T-cell (primary cell): ENCODE measurements around the gene MAX. TPM values are rescaled to one million over a fixed set of nuclear protein-coding genes. Genes with fewer than 3 reads are reported as not detected.
A peak's percentile ranks its signal among the peaks of the same experiment; 100 is the strongest.

Experiments
- ATAC-seq, 4 experiments: fragments of 200-7000 bp in 3 of 4; fragments of 150-1000 bp in 1 of 4; cut with Tn5 transposase; replicated peaks in 1 of 4; 1 replicate in 3 of 4; 2 replicates in 1 of 4; pipeline ENCODE4 v1.10.0; 2021; ENCODE audit warnings: moderate library complexity in 3 of 4, mild to moderate bottlenecking in 2 of 4, moderate number of reproducible peaks in 1 of 4
- CTCF ChIA-PET, 2 donors: fragments of 300-600 bp; sonication (Branson Sonifier 250); formaldehyde crosslinking; loops; one replicate each; lab custom pipeline; 2022; ENCODE audit warnings: antibody characterized with exemption in 2 of 2; lab: Charles Lee
- POLR2A ChIA-PET, 2 donors: fragments of 300-600 bp; sonication (Branson Sonifier 250); formaldehyde crosslinking; loops; one replicate each; lab custom pipeline; 2022; ENCODE audit warnings: antibody characterized with exemption in 2 of 2; lab: Charles Lee
- DNase-seq, 35 experiments: peaks; one replicate each; pipeline versions ENCODE4 v3.0.0 to v3.0.0-alpha.2; 2013 to 2023
- H3K27ac ChIP-seq: one replicate; pipeline ENCODE4 v1.5.1; 2013; ENCODE audit warnings: low read length
- H3K27me3 ChIP-seq, 2 experiments: replicated peaks in 1 of 2; 1 replicate in 1 of 2; 2 replicates in 1 of 2; pipeline versions ENCODE4 v1.6.1 to v1.7.0; 2013; ENCODE audit warnings: low read length in 1 of 2, mixed read lengths in 1 of 2; ENCODE audit not compliant: control insufficient read depth in 2 of 2, insufficient read depth in 2 of 2; ENCODE audit errors: extremely low read depth in 1 of 2
- H3K36me3 ChIP-seq, 2 donors: 1 replicate in 1 of 2; 2 replicates in 1 of 2; pipeline versions ENCODE4 v1.6.1 to v1.7.0; 2013; ENCODE audit warnings: low read length in 1 of 2; ENCODE audit not compliant: control insufficient read depth in 2 of 2, insufficient read depth in 1 of 2; ENCODE audit errors: extremely low read depth in 1 of 2
- H3K4me1 ChIP-seq, 2 experiments: 1 replicate in 1 of 2; 2 replicates in 1 of 2; pipeline versions ENCODE4 v1.6.1 to v1.7.0; 2013; ENCODE audit warnings: low read length in 2 of 2, mixed read lengths in 1 of 2; ENCODE audit not compliant: insufficient read depth in 2 of 2, control insufficient read depth in 1 of 2; ENCODE audit errors: extremely low read depth in 1 of 2
- H3K4me3 ChIP-seq, 2 donors: 1 replicate in 1 of 2; 2 replicates in 1 of 2; pipeline versions ENCODE4 v1.5.1 to v1.7.0; 2013; ENCODE audit warnings: mild to moderate bottlenecking in 2 of 2, low read length in 1 of 2, moderate library complexity in 1 of 2; ENCODE audit not compliant: control insufficient read depth in 1 of 2; ENCODE audit errors: extremely low read depth in 1 of 2
- H3K9me3 ChIP-seq: 2 replicates; pipeline ENCODE4 v1.7.0; 2013
- H3K27ac Mint-ChIP-seq, 2 donors: one replicate each; pipeline ENCODE4 v1.8.0; 2020 to 2021; ENCODE audit warnings: mild to moderate bottlenecking in 2 of 2, mixed read lengths in 2 of 2
- H3K27me3 Mint-ChIP-seq, 2 donors: one replicate each; pipeline ENCODE4 v1.8.0; 2021 to 2022; ENCODE audit warnings: mixed read lengths in 2 of 2
- H3K36me3 Mint-ChIP-seq: one replicate; pipeline ENCODE4 v1.8.0; 2021; ENCODE audit warnings: mixed read lengths
- H3K4me1 Mint-ChIP-seq, 3 donors: one replicate each; pipeline ENCODE4 v1.8.0; 2020 to 2022; ENCODE audit warnings: mixed read lengths in 3 of 3, mild to moderate bottlenecking in 1 of 3
- H3K4me3 Mint-ChIP-seq, 3 donors: one replicate each; pipeline ENCODE4 v1.8.0; 2020 to 2022; ENCODE audit warnings: mild to moderate bottlenecking in 3 of 3, mixed read lengths in 3 of 3, moderate library complexity in 3 of 3
- H3K9me3 Mint-ChIP-seq, 3 donors: one replicate each; pipeline ENCODE4 v1.8.0; 2020 to 2022; ENCODE audit warnings: mixed read lengths in 3 of 3
- WGBS: methylation state at CpG from one replicate; pipeline ENCODE4 v1.1.5; 2013; ENCODE audit warnings: missing lambda C conversion rate; ENCODE audit not compliant: insufficient coverage; 5-methylcytosine and 5-hydroxymethylcytosine counted together
- total RNA-seq, 35 experiments: library from RNA in 6 of 35; stranded (reverse) in 6 of 35; fragments of 120-200 nt in 1 of 35; gene quantifications; one replicate each; pipeline versions ENCODE4 v1.2.1 to v1.2.4 and lab custom pipeline; 2013 to 2026

Gene MAX
- total RNA-seq, 5 donors from 2014 or later (not counting 1 experiment from before 2014, with no cell fraction given), result 174 to 216 (median 207) TPM

DNA sequence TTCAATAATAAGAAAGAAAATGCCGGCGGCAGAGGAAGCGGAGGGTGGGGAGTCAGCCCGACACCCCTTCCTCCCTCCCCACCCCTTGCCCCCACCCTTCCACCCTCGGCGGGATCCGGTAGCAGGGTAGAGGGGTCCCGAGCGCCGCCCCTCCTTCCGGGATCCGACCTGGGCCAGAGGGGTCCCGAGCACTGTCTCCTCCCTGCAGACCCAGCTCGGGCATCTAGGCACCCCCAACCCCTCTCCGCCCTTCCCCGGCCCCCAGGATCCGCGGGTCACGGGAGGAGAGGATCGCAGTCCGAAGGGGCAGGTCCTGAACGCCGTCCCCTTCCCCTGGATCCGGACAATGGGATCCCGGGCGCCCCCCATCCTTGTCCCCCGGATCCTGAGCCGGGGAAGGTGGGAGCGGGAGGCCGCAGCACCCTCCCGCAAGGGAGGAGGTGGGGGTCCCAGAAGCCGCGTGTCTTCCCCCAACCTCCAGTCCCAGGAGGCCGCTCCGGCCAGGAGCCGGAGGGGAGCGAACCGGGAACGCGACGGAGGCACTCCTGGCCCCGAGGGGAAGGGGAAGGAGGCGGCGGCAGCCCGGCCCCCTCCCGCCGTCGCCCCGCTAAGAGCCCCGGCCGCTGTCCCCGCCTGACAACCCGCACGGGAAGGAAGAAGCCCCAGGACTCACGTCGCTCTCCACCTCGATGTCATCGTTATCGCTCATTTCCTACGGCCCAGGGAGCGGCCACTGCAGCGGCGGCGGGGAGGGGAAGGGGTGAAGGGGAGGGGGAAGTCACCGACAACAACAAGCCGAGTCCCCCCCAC, 481 bp downstream of the MAX start:
- 0% methylated on average over 25 of the region's 66 CpGs for WGBS
- Histone ChIP-seq H3K4me1 (peaks cover 18 to 38% of the 10 kb centered on the region in 2 experiments), H3K36me3 (peaks cover 0 to 10% of the 10 kb centered on the region in 2 donors), H3K27me3 (no peaks in the 10 kb centered on the region), H3K27ac (peak overlapping the region; percentile 97), H3K9me3 (no peaks in the 10 kb centered on the region), H3K4me3 (peak overlapping the region; percentile 78 to 95)
- DNase-seq (peak in 34 of 35 experiments; percentile 15 to 64 (median 45)), ATAC-seq (peak in 3 of 4 experiments; percentile 16 to 22 (median 20))
- Mint-ChIP-seq H3K4me3 (peak overlapping the region; percentile 85 to 98 (median 89)), H3K9me3 (no peaks in the 10 kb centered on the region), H3K36me3 (peaks cover 11% of the 10 kb centered on the region), H3K4me1 (peaks cover 45 to 48% (median 46%) of the 10 kb centered on the region in 3 donors), H3K27ac (peak overlapping the region; percentile 94 to 96), H3K27me3 (no peaks in the 10 kb centered on the region)
- ChIA-PET CTCF (interaction anchor here (0.6 to 1.6 kb wide), 7 partner anchors 28 to 497 kb away, joined by 3 to 7 read pairs (median 4); partner anchors contain the start of gene CHURC1 (in 1 of the 2)), POLR2A (interaction anchor here in 1 of 2 donors (0.5 to 0.6 kb wide), 3 partner anchors 13 to 1461 kb away, joined by 3 to 10 read pairs (median 6); no protein-coding TSS in a partner anchor)

- Histone ChIP-seq H3K27me3 (no peaks in the 10 kb centered on the region), H3K4me1 (peaks cover 25 to 46% of the 10 kb centered on the region in 2 experiments), H3K36me3 (peaks cover 0 to 18% of the 10 kb centered on the region in 2 donors), H3K27ac (peak overlapping the region; percentile 97), H3K9me3 (no peaks in the 10 kb centered on the region), H3K4me3 (peak overlapping the region; percentile 46 to 95)
- peak overlapping the region; percentile 93 to 96 for H3K27ac Mint-ChIP-seq
- CTCF ChIA-PET, result no interaction called here
- H3K4me3 Mint-ChIP-seq, result peak overlapping the region; percentile 85 to 98 (median 89)
- ATAC-seq (no peak), DNase-seq (peak in 2 of 35 experiments; percentile 5 to 55)
- H3K9me3 Mint-ChIP-seq, result no peaks in the 10 kb centered on the region
- 0% methylated on average over 1 of the region's 6 CpGs for WGBS
- H3K36me3 Mint-ChIP-seq, result peaks cover 19% of the 10 kb centered on the region
- no peaks in the 10 kb centered on the region for H3K27me3 Mint-ChIP-seq
- POLR2A ChIA-PET, result interaction anchor here in 1 of 2 donors (0.6 kb wide), 1 partner anchor 12 kb away, joined by 3 read pairs; no protein-coding TSS in a partner anchor
- H3K4me1 Mint-ChIP-seq, result peaks cover 53 to 56% (median 54%) of the 10 kb centered on the region in 3 donors
Measured at GRCh38 chr14:65100922-65101541, 1.3 kb downstream of the MAX start.

GRCh38 chr14:65098586-65098985, 3.7 kb downstream of the MAX start:
- Histone ChIP-seq H3K4me3 (peak overlapping the region in 1 of 2 donors; percentile 6), H3K4me1 (peaks cover 41 to 54% of the 10 kb centered on the region in 2 experiments), H3K36me3 (peaks cover 0 to 39% of the 10 kb centered on the region in 2 donors), H3K27me3 (no peaks in the 10 kb centered on the region), H3K9me3 (no peaks in the 10 kb centered on the region), H3K27ac (peak overlapping the region; percentile 32)
- DNase-seq (peak in 1 of 35 experiments; percentile 68), ATAC-seq (no peak)
- H3K36me3 Mint-ChIP-seq, result peaks cover 41% of the 10 kb centered on the region
- CTCF ChIA-PET, result interaction anchor here in 1 of 2 donors (1.4 kb wide), 1 partner anchor 9 kb away, joined by 4 read pairs; no protein-coding TSS in a partner anchor
- POLR2A ChIA-PET, result interaction anchor here in 1 of 2 donors (1.0 kb wide), 2 partner anchors 9 to 19 kb away, joined by 3 read pairs; no protein-coding TSS in a partner anchor
- H3K9me3 Mint-ChIP-seq, result no peaks in the 10 kb centered on the region
- no peaks in the 10 kb centered on the region for H3K27me3 Mint-ChIP-seq
- peaks cover 77 to 79% (median 77%) of the 10 kb centered on the region in 3 donors for H3K4me1 Mint-ChIP-seq
- peak overlapping the region; percentile 90 to 93 for H3K27ac Mint-ChIP-seq
- peak overlapping the region; percentile 72 to 85 (median 78) for H3K4me3 Mint-ChIP-seq
- no CpG with 5 or more reads among the region's 2 CpGs for WGBS

- Histone ChIP-seq H3K27me3 (no peaks in the 10 kb centered on the region), H3K9me3 (no peaks in the 10 kb centered on the region), H3K27ac (no peak overlapping the region), H3K4me3 (no peak overlapping the region), H3K36me3 (peaks cover 0 to 60% of the 10 kb centered on the region in 2 donors), H3K4me1 (peaks cover 35 to 49% of the 10 kb centered on the region in 2 experiments)
- no peak for DNase-seq
- H3K36me3 Mint-ChIP-seq, result peaks cover 53% of the 10 kb centered on the region
- ATAC-seq, result no peak
- peak overlapping the region; percentile 50 to 78 for H3K27ac Mint-ChIP-seq
- WGBS, result 84% methylated on average over 3 of the region's 6 CpGs
- ChIA-PET POLR2A (interaction anchor here (0.6 to 0.9 kb wide), 2 partner anchors 8 to 170 kb away, joined by 3 read pairs; no protein-coding TSS in a partner anchor), CTCF (interaction anchor here in 1 of 2 donors (0.5 kb wide), 1 partner anchor 46 kb away, joined by 3 read pairs; no protein-coding TSS in a partner anchor)
- H3K9me3 Mint-ChIP-seq, result no peaks in the 10 kb centered on the region
- H3K4me1 Mint-ChIP-seq, result peaks cover 86 to 90% (median 89%) of the 10 kb centered on the region in 3 donors
- H3K4me3 Mint-ChIP-seq, result peak overlapping the region; percentile 21 to 85 (median 43)
- no peaks in the 10 kb centered on the region for H3K27me3 Mint-ChIP-seq
Measured at GRCh38 chr14:65096323-65097089, 5.8 kb downstream of the MAX start.

GRCh38 chr14:65095633-65096205, 6.6 kb downstream of the MAX start:
- ATAC-seq (no peak), DNase-seq (no peak)
- peaks cover 89 to 90% (median 90%) of the 10 kb centered on the region in 3 donors for H3K4me1 Mint-ChIP-seq
- H3K4me3 Mint-ChIP-seq, result peak overlapping the region in 2 of 3 donors; percentile 43 to 85
- H3K27ac Mint-ChIP-seq, result peak overlapping the region; percentile 24 to 78
- H3K27me3 Mint-ChIP-seq, result no peaks in the 10 kb centered on the region
- ChIA-PET CTCF (interaction anchor here in 1 of 2 donors (0.6 kb wide), 1 partner anchor 107 kb away, joined by 3 read pairs; no protein-coding TSS in a partner anchor), POLR2A (interaction anchor here (0.6 to 0.9 kb wide), 2 partner anchors 8 to 171 kb away, joined by 3 read pairs; no protein-coding TSS in a partner anchor)
- Histone ChIP-seq H3K9me3 (no peaks in the 10 kb centered on the region), H3K4me3 (no peak overlapping the region), H3K27me3 (no peaks in the 10 kb centered on the region), H3K36me3 (peaks cover 0 to 68% of the 10 kb centered on the region in 2 donors), H3K4me1 (peaks cover 35 to 45% of the 10 kb centered on the region in 2 experiments), H3K27ac (no peak overlapping the region)
- no peaks in the 10 kb centered on the region for H3K9me3 Mint-ChIP-seq
- 100% methylated on average over 1 of the region's 3 CpGs for WGBS
- H3K36me3 Mint-ChIP-seq, result peaks cover 61% of the 10 kb centered on the region
